ENCODE data around the gene CD300LF. TPM values are rescaled to one million over a fixed set of nuclear protein-coding genes. Genes with fewer than 3 reads are reported as not detected.

Gene CD300LF
- total and polyA plus RNA-seq, 10 of the 15 experiments (the other 5 are each of a cell fraction or from before 2014, with no cell fraction given), result 0.15 TPM; not detected in 9

DNA sequence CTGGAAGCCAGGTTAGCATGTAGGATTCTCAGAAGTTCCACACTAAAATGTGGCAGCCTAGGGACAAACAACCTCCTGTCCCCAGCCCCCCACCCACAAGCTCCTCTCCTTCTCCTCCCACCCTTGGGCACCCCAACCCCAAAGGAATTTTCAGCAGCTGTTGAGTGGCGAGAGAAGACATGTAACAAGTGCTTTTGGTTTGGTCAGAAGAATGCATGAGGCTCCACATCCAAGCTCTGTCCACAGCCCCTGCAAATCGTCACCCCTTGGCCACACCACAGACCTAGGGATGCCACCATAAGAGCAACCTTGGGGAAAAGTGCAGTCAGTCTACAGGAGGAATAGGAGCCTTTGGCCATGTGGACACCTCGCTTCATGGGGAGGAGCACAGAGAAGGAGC is 12.4 kb upstream of the CD300LF start (continued):
- TF ChIP-seq, protein P1, sequence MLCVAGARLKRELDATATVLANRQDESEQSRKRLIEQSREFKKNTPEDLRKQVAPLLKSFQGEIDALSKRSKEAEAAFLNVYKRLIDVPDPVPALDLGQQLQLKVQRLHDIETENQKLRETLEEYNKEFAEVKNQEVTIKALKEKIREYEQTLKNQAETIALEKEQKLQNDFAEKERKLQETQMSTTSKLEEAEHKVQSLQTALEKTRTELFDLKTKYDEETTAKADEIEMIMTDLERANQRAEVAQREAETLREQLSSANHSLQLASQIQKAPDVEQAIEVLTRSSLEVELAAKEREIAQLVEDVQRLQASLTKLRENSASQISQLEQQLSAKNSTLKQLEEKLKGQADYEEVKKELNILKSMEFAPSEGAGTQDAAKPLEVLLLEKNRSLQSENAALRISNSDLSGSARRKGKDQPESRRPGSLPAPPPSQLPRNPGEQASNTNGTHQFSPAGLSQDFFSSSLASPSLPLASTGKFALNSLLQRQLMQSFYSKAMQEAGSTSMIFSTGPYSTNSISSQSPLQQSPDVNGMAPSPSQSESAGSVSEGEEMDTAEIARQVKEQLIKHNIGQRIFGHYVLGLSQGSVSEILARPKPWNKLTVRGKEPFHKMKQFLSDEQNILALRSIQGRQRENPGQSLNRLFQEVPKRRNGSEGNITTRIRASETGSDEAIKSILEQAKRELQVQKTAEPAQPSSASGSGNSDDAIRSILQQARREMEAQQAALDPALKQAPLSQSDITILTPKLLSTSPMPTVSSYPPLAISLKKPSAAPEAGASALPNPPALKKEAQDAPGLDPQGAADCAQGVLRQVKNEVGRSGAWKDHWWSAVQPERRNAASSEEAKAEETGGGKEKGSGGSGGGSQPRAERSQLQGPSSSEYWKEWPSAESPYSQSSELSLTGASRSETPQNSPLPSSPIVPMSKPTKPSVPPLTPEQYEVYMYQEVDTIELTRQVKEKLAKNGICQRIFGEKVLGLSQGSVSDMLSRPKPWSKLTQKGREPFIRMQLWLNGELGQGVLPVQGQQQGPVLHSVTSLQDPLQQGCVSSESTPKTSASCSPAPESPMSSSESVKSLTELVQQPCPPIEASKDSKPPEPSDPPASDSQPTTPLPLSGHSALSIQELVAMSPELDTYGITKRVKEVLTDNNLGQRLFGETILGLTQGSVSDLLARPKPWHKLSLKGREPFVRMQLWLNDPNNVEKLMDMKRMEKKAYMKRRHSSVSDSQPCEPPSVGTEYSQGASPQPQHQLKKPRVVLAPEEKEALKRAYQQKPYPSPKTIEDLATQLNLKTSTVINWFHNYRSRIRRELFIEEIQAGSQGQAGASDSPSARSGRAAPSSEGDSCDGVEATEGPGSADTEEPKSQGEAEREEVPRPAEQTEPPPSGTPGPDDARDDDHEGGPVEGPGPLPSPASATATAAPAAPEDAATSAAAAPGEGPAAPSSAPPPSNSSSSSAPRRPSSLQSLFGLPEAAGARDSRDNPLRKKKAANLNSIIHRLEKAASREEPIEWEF (IDR thresholded peaks at IDR 0.05; ENCODE audit: insufficient replicate concordance, low read depth, low read length), result no peak
- no peak for TF ChIP-seq RCOR1 (conservative IDR thresholded peaks at IDR 0.05; ENCODE audit: low read depth, low read length)
- no peak for TF ChIP-seq YBX1 (IDR thresholded peaks at IDR 0.05)
- TF ChIP-seq TCF3 (IDR thresholded peaks at IDR 0.05; ENCODE audit: borderline replicate concordance, insufficient read depth, low read depth, low read length), result no peak
- TF ChIP-seq DPF2 (IDR thresholded peaks at IDR 0.05), result no peak

DNA sequence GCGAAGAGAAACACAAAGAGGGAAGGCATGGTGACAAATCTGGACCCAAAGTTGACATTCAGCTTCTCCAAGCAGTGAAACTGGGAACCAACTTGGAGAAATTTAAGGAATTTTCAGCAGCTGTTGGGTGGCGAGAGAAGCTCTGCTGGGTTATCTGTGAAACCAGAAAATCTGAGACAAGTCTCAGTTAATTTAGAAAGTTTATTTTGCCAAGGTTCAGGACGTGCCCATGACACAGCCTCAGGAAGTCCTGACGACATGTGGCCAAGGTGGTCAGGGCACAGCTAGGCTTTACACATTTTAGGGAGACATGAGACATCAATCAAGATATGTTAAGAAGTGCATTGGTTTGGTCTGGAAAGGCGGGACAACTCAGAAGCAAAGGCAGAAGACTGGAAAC is 11.2 kb upstream of the CD300LF start:
- H3K4me2 ChIP-seq (ENCODE audit: control insufficient read depth, insufficient read depth), result no peak overlapping the region
- no peak overlapping the region for H3K27ac ChIP-seq (ENCODE audit: control insufficient read depth, insufficient read depth)
- H3K9ac ChIP-seq (ENCODE audit: control insufficient read depth, insufficient read depth, low read length), result no peak overlapping the region
- CTCF ChIA-PET, result interaction anchor here (1.0 to 4.0 kb wide), 2 partner anchors 13 to 66 kb away, joined by 6 to 20 read pairs; partner anchors contain the start of gene RAB37
- DNase-seq (ENCODE audit: low read depth, low spot score) (no peak), FAIRE-seq (no peak), ATAC-seq (no peak)
- POLR2A ChIA-PET, result no interaction called here
- 0 out of 4 replicates have a peak, but pooled peaks cover 0 to 2% of the 10 kb centered on the region in 2 experiments for H3K27me3 ChIP-seq (replicated peaks in 1 of 2; ENCODE audit: control insufficient read depth in 2 of 2, insufficient read depth in 2 of 2, low read length in 1 of 2)
- SMC1A ChIA-PET (ENCODE audit: uncharacterized antibody, unreplicated experiment), result interaction anchor here (1.4 kb wide), 1 partner anchor 13 kb away, joined by 4 read pairs; the partner anchor contains the start of gene RAB37
- H2AFZ ChIP-seq (ENCODE audit: control insufficient read depth, low read depth, low read length), result no peak overlapping the region
- no peaks in the 10 kb centered on the region for H3K79me2 ChIP-seq (ENCODE audit: control insufficient read depth, insufficient read depth, low read length)
- no peaks in the 10 kb centered on the region for H3K36me3 ChIP-seq (ENCODE audit: control insufficient read depth in 2 of 2, insufficient read depth in 2 of 2, low read length in 1 of 2)
- WGBS (ENCODE audit: insufficient coverage, insufficient replicate concordance, low lambda C conversion rate, missing lambda C conversion rate), result 21% methylated on average over 5 of the region's 5 CpGs
- no peak overlapping the region for H3K4me3 ChIP-seq
- no peaks in the 10 kb centered on the region for H4K20me1 ChIP-seq (ENCODE audit: control insufficient read depth, insufficient read depth)
- BruUV-seq (replicated peaks), result no TSS peak
- in situ Hi-C loops (cut with MboI), result no loop called here
- H3K9me3 ChIP-seq (replicated peaks; ENCODE audit: control insufficient read depth, insufficient read depth, low read length), result no peaks in the 10 kb centered on the region; the same call in 2 of the 3 replicates
- intact Hi-C loops (cut with micrococcal nuclease; ENCODE audit: unreplicated experiment), result no loop called here
- RAD21 ChIA-PET (ENCODE audit: unreplicated experiment), result interaction anchor here (1.8 to 1.9 kb wide), 2 partner anchors 13 to 67 kb away, joined by 6 to 7 read pairs; partner anchors contain the start of gene RAB37
- H3K4me1 ChIP-seq (ENCODE audit: control insufficient read depth, insufficient read depth, low read length), result no peaks in the 10 kb centered on the region
- TF ChIP-seq CHD2 (IDR thresholded peaks at IDR 0.05; ENCODE audit: borderline replicate concordance, low read depth, low read length), result no peak
- TF ChIP-seq, protein P2, sequence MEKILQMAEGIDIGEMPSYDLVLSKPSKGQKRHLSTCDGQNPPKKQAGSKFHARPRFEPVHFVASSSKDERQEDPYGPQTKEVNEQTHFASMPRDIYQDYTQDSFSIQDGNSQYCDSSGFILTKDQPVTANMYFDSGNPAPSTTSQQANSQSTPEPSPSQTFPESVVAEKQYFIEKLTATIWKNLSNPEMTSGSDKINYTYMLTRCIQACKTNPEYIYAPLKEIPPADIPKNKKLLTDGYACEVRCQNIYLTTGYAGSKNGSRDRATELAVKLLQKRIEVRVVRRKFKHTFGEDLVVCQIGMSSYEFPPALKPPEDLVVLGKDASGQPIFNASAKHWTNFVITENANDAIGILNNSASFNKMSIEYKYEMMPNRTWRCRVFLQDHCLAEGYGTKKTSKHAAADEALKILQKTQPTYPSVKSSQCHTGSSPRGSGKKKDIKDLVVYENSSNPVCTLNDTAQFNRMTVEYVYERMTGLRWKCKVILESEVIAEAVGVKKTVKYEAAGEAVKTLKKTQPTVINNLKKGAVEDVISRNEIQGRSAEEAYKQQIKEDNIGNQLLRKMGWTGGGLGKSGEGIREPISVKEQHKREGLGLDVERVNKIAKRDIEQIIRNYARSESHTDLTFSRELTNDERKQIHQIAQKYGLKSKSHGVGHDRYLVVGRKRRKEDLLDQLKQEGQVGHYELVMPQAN (conservative IDR thresholded peaks at IDR 0.05), result no peak
- TF ChIP-seq, protein P3, sequence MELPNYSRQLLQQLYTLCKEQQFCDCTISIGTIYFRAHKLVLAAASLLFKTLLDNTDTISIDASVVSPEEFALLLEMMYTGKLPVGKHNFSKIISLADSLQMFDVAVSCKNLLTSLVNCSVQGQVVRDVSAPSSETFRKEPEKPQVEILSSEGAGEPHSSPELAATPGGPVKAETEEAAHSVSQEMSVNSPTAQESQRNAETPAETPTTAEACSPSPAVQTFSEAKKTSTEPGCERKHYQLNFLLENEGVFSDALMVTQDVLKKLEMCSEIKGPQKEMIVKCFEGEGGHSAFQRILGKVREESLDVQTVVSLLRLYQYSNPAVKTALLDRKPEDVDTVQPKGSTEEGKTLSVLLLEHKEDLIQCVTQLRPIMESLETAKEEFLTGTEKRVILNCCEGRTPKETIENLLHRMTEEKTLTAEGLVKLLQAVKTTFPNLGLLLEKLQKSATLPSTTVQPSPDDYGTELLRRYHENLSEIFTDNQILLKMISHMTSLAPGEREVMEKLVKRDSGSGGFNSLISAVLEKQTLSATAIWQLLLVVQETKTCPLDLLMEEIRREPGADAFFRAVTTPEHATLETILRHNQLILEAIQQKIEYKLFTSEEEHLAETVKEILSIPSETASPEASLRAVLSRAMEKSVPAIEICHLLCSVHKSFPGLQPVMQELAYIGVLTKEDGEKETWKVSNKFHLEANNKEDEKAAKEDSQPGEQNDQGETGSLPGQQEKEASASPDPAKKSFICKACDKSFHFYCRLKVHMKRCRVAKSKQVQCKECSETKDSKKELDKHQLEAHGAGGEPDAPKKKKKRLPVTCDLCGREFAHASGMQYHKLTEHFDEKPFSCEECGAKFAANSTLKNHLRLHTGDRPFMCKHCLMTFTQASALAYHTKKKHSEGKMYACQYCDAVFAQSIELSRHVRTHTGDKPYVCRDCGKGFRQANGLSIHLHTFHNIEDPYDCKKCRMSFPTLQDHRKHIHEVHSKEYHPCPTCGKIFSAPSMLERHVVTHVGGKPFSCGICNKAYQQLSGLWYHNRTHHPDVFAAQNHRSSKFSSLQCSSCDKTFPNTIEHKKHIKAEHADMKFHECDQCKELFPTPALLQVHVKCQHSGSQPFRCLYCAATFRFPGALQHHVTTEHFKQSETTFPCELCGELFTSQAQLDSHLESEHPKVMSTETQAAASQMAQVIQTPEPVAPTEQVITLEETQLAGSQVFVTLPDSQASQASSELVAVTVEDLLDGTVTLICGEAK (IDR thresholded peaks at IDR 0.05; ENCODE audit: borderline replicate concordance), result no peak
- no peak for TF ChIP-seq HDGF (IDR thresholded peaks at IDR 0.05)
- no peak for TF ChIP-seq PAX8 (IDR thresholded peaks at IDR 0.05)
- no peak for TF ChIP-seq TCF12 (IDR thresholded peaks at IDR 0.05; ENCODE audit: low read depth, low read length)
- TF ChIP-seq BRCA1 (IDR thresholded peaks at IDR 0.05; ENCODE audit: low read depth, low read length), result no peak
